MCF 10A (cell line): ENCODE results near the gene P3H3. TPM values are rescaled to one million over a fixed set of nuclear protein-coding genes. Genes with fewer than 3 reads are reported as not detected.

Experiments
- BruUV-seq: library from RNA; stranded (reverse); fragments of 400-500 nt; replicated peaks from 2 replicates; lab custom pipeline; 2021; lab: Mats Ljungman, UMichigan
- CTCF ChIA-PET: fragments of 300-600 bp; sonication (Branson Sonifier 250); formaldehyde crosslinking; extraction: SDS; loops from one replicate; lab custom pipeline; 2021; ENCODE audit warnings: antibody characterized with exemption, inconsistent platforms; lab: Yijun Ruan, JAX
- POLR2A ChIA-PET: fragments of 300-600, 350-650 bp; sonication (Branson Sonifier 250); formaldehyde crosslinking; extraction: SDS; loops from one replicate; lab custom pipeline; 2020; ENCODE audit warnings: antibody characterized with exemption, inconsistent platforms; lab: Yijun Ruan, JAX
- DNase-seq: peaks from one replicate; pipeline ENCODE4 v3.0.0-alpha.2; 2018; ENCODE audit not compliant: unreplicated experiment
- H3K27ac Mint-ChIP-seq: one replicate; pipeline ENCODE4 v1.8.0; 2022; ENCODE audit warnings: mild to moderate bottlenecking, low read depth, mixed read lengths; ENCODE audit not compliant: unreplicated experiment
- H3K27me3 Mint-ChIP-seq: one replicate; pipeline ENCODE4 v1.8.0; 2022; ENCODE audit warnings: mixed read lengths; ENCODE audit not compliant: insufficient read depth, unreplicated experiment
- H3K36me3 Mint-ChIP-seq: one replicate; pipeline ENCODE4 v1.8.0; 2022; ENCODE audit warnings: mild to moderate bottlenecking, moderate library complexity, mixed read lengths; ENCODE audit not compliant: insufficient read depth, unreplicated experiment
- H3K4me1 Mint-ChIP-seq: one replicate; pipeline ENCODE4 v1.8.0; 2022; ENCODE audit warnings: mixed read lengths; ENCODE audit not compliant: insufficient read depth, unreplicated experiment
- H3K4me3 Mint-ChIP-seq: one replicate; pipeline ENCODE4 v1.8.0; 2022; ENCODE audit warnings: mild to moderate bottlenecking, moderate library complexity, mixed read lengths; ENCODE audit not compliant: unreplicated experiment
- H3K9me3 Mint-ChIP-seq: one replicate; pipeline ENCODE4 v1.8.0; 2022; ENCODE audit warnings: mixed read lengths; ENCODE audit not compliant: unreplicated experiment
- intact Hi-C: fragments of 100-400 bp; cut with micrococcal nuclease; formaldehyde crosslinking; loops from 2 replicates; pipeline ENCODE4 v1.14.1; 2022
- total RNA-seq: library from RNA; stranded (reverse); gene quantifications from 2 replicates; pipeline ENCODE4 v1.2.3, GENCODE V29; 2022
- TF ChIP-seq, protein P1 (sequence below): fragments of 200-600 bp; IDR thresholded peaks from one replicate; pipeline ENCODE4 v1.8.0; 2022; ENCODE audit warnings: antibody characterized with exemption, mild to moderate bottlenecking; ENCODE audit not compliant: unreplicated experiment

P3H3 gene
- total RNA-seq, 1 experiment from 2014 or later, result 0.47 TPM

DNA sequence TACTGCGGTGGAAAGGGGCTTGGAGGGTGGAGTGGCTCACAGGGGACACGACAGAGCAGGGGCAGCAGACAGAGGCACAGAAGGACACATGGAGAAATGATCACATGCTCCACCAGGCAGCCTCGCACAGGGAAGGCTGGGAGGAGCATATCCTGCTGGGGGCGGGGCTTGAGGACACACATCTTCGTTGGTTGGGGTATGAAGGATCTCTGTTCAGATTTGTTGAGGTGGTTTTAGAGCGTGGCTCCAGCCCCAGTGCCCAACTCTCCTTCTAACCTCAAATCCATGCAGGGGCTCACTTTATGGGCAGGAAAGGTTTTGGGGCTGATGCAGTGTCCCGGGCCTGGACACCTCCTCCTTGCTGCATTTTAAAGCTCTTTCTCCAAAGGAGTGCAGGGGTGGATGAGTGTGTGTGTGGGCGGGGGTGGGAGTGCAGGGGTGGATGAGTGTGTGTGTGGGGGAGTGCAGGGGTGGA lies 733 bp upstream of the P3H3 start:
- TF ChIP-seq, protein P1, sequence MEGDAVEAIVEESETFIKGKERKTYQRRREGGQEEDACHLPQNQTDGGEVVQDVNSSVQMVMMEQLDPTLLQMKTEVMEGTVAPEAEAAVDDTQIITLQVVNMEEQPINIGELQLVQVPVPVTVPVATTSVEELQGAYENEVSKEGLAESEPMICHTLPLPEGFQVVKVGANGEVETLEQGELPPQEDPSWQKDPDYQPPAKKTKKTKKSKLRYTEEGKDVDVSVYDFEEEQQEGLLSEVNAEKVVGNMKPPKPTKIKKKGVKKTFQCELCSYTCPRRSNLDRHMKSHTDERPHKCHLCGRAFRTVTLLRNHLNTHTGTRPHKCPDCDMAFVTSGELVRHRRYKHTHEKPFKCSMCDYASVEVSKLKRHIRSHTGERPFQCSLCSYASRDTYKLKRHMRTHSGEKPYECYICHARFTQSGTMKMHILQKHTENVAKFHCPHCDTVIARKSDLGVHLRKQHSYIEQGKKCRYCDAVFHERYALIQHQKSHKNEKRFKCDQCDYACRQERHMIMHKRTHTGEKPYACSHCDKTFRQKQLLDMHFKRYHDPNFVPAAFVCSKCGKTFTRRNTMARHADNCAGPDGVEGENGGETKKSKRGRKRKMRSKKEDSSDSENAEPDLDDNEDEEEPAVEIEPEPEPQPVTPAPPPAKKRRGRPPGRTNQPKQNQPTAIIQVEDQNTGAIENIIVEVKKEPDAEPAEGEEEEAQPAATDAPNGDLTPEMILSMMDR, result no peak
- no TSS peak for BruUV-seq

DNA sequence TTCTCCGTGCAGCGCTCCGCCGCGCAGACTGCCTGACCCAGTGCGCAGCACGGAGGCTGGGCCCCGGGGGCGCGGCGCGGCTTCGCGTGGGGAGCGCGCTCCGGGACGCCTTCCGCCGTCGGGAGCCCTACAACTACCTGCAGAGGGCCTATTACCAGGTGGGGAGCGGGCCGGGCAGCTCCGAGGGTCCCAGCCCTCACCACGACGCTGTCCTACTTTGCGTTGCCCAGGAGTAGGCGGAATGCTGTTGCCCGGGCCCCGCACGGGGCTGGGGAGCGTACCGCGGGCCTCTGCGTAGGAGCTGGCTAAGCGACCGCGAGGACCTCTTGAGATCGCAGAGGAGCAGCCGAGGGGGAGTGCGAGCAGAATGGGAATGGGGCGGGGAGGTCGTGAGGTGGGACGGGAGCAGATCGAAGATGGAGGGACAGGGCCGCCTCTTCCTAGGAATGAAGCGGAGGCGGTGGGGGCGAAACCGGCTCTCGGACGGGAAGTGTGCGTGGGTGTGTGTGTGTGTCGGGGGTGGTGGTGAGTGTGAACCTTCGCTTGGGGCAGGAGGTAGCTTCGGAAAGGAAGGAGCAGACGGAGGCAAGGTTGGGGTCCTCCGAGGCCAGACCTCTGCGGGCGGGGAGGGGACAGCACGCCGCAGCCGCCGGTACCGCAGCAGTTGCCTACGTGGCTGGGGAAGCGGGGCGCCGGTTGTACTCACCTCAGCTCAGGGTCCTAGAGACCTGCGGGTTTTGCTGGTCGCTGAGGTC lies 751 bp downstream of the P3H3 start:
- no peak overlapping the region for H3K27ac Mint-ChIP-seq
- intact Hi-C loops, result no loop called here
- ChIA-PET CTCF (interaction anchor here (0.6 to 8.7 kb wide), 4 partner anchors 19 to 93 kb away, joined by 4 to 74 read pairs (median 5); partner anchors contain the start of gene MLF2), POLR2A (interaction anchor here (0.5 to 1.4 kb wide), 5 partner anchors 41 to 223 kb away, joined by 3 to 4 read pairs (median 3); partner anchors contain the start of gene MLF2)
- peak overlapping the region; percentile 77 for H3K4me3 Mint-ChIP-seq
- BruUV-seq, result no TSS peak
- H3K4me1 Mint-ChIP-seq, result peaks cover 29% of the 10 kb centered on the region
- peaks cover 79% of the 10 kb centered on the region for H3K27me3 Mint-ChIP-seq
- H3K9me3 Mint-ChIP-seq, result no peaks in the 10 kb centered on the region
- TF ChIP-seq, protein P1, result no peak
- DNase-seq, result no peak
- no peaks in the 10 kb centered on the region for H3K36me3 Mint-ChIP-seq

More for the DNA sequence above, 733 bp upstream of the P3H3 start:
- Mint-ChIP-seq H3K27me3 (peaks cover 94% of the 10 kb centered on the region), H3K4me3 (peak overlapping the region; percentile 55), H3K4me1 (peaks cover 29% of the 10 kb centered on the region), H3K36me3 (no peaks in the 10 kb centered on the region), H3K9me3 (no peaks in the 10 kb centered on the region), H3K27ac (no peak overlapping the region)
- POLR2A ChIA-PET, result interaction anchor here (0.7 kb wide), 1 partner anchor 74 kb away, joined by 3 read pairs; the partner anchor contains the start of gene MLF2
- intact Hi-C loops, result no loop called here
- CTCF ChIA-PET, result interaction anchor here (0.5 to 5.1 kb wide), 3 partner anchors 27 to 75 kb away, joined by 3 to 42 read pairs (median 14); partner anchors contain the start of gene MLF2
- peak; percentile 87 for DNase-seq

DNA sequence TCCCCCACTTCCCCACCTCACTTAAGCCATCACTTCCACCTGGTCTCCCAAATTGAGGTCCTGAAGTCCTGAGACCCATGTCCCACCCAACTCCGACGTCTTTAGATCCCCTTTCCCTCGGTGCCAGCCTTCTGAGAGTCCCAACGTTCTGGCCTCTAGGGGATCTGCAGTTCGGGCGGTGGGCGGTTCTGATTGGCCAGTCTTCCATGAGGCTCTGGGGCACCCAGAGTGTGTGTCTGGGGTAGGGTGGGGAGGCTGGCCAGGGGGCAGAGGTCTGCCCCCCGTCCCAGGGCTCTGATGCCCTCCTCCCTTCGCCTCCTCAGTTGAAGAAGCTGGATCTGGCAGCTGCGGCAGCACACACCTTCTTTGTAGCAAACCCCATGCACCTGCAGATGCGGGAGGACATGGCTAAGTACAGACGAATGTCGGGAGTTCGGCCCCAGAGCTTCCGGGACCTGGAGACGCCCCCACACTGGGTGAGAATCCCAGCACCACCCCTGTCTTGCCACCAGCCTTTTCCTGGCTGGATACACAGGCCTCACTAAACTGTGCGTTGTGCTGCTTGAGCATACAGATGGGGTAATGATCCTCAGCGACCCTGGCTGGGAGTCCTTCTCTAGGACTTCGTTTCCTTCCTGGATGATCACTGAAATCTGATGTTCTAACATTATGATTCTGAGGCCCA lies 1.5 kb downstream of the P3H3 start:
- no TSS peak for BruUV-seq
- peaks cover 72% of the 10 kb centered on the region for H3K27me3 Mint-ChIP-seq
- DNase-seq, result peak; percentile 29
- TF ChIP-seq, protein P1, result no peak
- no peaks in the 10 kb centered on the region for H3K36me3 Mint-ChIP-seq
- H3K4me3 Mint-ChIP-seq, result peak overlapping the region; percentile 77
- intact Hi-C loops, result no loop called here
- CTCF ChIA-PET, result interaction anchor here (0.6 to 8.7 kb wide), 6 partner anchors 19 to 386 kb away, joined by 3 to 74 read pairs (median 4); partner anchors contain the start of genes MLF2 and ZNF384
- peaks cover 29% of the 10 kb centered on the region for H3K4me1 Mint-ChIP-seq
- H3K9me3 Mint-ChIP-seq, result no peaks in the 10 kb centered on the region
- no peak overlapping the region for H3K27ac Mint-ChIP-seq
- POLR2A ChIA-PET, result interaction anchor here (0.6 to 1.4 kb wide), 5 partner anchors 23 to 224 kb away, joined by 3 read pairs; partner anchors contain the start of genes MLF2, SPSB2 and USP5
